GM19328 (cell line): Measurements from ENCODE around the gene CBLN3.
"Not testable (repeated sequence)": the region's sequence is repeated elsewhere in the genome, so short reads cannot be mapped to it uniquely, and the experiment has no call there.

ENCODE experiments used
- ATAC-seq: cut with Tn5 transposase; IDR thresholded peaks from one replicate; pipeline ENCODE4 v1.9.1; 2021; ENCODE audit warnings: mild to moderate bottlenecking, moderate library complexity; ENCODE audit not compliant: unreplicated experiment

The CBLN3 gene

DNA sequence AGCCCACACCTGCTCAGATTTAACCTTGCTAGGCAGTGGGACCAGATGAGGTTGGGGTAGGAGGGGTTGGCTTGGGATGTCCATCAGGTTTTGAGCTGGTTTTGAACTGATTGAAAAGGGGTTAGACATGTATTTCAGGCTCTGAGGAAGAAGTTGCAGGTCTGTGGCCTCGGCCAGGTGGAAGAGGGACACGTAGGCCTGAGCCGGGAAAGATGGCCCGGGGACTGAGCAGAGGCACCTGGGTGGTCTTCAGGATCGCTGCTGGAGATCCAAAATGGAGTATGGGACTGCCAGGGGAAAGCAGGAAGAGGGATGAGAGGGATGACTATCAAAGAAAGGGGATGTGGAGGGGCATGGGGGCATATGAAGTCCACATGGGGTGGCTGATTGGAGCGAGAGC lies 23.1 kb downstream of the CBLN3 start:
- ATAC-seq = no peak

DNA sequence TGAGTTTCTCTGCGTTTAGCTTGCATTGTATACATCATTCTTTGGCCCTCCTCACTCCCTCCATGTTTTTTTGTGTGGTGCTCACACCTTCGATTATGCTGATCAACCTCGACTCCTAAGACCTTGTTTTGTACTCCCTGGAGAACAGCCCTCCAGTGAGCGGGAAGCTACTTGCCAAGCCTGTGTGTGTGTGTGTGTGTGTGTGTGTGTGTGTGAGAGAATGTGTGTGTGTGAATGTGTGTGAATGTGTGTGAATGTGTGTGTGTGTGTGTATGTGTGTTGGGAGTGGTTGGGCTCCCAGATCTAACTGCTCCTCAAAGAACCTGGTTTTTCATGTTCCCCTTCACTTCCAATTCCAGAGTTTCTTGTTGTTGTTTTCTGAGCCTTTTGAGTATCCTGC lies 24.7 kb downstream of the CBLN3 start:
- no peak for ATAC-seq

- ATAC-seq = no peak
Measured at GRCh38 chr14:24403294-24403998, 26.0 kb downstream of the CBLN3 start.

- no peak for ATAC-seq
Measured at GRCh38 chr14:24401810-24402702, 27.4 kb downstream of the CBLN3 start.

GRCh38 chr14:24399999-24400718 lies 29.3 kb downstream of the CBLN3 start:
- no peak for ATAC-seq

DNA sequence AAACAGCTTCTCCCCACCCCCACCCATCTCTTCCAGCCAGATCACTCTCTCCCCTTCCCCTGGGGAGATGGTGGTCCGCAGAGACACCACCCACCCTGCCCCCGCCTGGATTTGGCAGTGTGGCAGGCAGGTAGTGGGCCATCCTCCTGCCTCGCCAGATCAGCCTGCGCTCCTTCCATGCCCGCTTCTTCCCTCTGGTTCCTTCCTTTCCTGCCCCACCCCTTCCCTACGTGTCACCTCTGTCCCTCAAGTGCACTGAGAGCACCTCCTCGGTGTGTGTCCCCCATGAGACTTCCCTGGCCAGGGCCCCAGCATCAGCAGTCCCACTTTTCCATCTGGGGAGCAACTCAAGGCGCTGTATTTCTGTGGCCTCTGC lies 30.0 kb downstream of the CBLN3 start:
- ATAC-seq = no peak

- ATAC-seq = no peak
Measured at GRCh38 chr14:24398653-24399446, 30.6 kb downstream of the CBLN3 start, which contains the start of gene NYNRIN. NYNRIN (plus strand) TSS chr14:24399003; CDS start chr14:24399247, 244 bp downstream.

GRCh38 chr14:24398293-24398652 lies 31.2 kb downstream of the CBLN3 start:
- no peak for ATAC-seq

DNA sequence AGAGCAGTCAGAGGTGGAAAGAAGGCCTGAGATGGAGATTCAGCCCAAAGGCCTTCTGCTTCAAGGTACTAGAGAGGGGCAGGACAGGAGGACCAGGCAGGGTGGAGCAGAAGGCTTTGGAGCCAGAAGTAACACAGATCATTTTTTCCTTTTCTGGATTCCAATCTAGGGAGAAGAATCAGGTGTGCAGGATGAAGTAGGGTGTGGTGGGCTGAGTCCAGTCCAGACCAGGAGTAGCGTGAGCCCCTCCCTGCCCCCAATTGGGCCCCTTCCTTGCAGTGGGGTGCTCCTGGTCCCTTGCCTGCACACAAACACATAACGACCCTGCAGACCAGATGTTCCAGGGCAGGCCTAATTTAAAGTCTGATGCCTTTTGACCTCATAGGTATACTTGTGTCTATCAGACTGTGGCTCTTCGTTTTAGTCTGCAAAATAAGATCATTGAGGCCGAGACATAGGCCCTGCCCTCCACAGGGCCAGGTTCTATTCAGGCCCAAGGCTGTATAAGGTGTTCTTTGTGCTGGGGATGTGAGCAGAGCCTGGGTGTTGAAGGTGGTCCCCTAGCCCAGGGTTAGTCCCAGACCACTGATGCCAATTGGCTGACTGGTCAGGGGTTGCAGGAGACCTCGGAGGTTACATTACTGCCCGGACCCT lies 31.7 kb downstream of the CBLN3 start:
- no peak for ATAC-seq

- no peak for ATAC-seq
Measured at GRCh38 chr14:24395609-24396582, 33.6 kb downstream of the CBLN3 start.

DNA sequence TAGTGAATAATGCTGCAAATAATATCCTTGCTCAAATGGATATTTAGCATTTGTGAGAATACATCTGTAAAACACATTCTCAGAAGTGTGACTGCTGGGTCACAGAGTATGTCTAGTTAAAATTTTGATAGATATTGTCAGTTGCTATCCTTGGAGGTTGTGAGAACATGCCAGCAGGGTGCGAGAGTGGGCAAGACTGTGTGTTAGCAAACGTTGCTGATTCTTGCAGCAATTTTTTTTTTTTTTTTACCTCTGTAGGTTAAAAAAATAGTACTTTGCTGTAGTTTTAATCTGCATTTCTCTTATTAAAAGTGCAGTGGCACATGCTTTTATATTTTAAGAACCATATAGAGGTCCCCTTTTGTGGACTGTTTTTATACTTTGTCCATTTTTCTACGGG lies 35.2 kb downstream of the CBLN3 start:
- ATAC-seq = no peak

- no peak for ATAC-seq
Measured at GRCh38 chr14:24392325-24393091, 37.0 kb downstream of the CBLN3 start.

- no peak for ATAC-seq
Measured at GRCh38 chr14:24390701-24391468, 38.6 kb downstream of the CBLN3 start.

DNA sequence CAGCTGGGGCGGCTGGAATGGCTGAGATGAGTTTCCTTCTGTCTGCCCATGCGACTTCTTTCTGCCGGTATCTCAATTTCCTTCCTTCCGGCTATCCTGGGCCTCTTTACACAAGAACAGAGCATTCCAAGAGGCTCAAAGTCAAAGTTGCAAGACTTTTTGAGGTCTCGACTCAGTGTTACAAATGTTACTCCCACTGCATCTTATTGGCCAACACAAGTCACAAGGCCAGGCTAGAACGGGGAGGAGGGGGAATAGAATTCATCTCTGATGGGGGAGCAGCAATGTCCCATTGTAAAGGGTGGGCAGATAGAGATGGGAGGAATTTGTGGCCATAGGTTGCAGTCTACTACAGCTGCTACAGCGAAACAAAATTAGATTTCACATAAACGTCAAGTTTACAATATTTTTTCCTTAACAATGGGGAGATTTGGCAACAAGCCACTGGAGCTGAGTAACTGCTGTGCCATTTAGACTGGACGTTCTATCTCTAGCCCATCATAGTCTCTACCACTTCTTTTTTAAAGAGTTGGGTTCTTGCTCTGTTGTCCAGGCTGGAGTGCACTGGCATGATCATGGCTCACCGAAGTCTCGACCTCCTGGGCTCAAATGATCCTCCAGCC lies 40.1 kb downstream of the CBLN3 start:
- no peak for ATAC-seq

DNA sequence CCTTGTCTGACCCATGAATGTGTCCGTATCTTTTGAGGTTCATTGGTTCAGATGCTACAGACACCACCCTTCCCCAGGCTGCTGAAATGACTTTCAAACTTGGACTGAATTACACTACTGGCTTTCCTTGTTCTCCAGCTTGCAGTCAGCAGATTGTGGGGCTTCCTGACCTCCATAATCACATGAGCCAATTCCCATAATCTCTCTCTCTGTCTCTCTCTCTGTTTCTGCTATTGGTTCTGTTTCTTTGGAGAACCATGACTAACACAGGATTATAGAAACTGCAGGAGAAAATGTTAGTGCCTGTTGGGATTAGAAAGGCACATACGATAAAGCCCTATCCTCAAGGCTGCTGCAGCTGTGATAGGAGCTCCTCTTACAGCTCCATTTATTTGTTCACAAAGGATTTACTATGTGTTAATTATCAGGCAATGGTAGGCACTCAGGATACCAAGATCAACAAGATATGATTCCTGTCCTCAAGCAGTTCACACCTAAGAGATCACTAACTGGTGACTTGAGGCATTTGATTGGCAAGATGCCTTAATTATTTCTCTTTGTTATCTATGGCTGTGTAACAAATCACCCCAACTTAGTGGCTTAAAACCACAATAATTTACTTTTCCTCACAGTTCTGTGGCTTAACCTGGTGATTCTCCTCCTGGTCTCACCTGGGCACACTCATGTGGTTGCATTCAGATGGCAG lies 40.8 kb downstream of the CBLN3 start:
- no peak for ATAC-seq

- not testable (repeated sequence) for ATAC-seq
Measured at GRCh38 chr14:24387579-24387978, 41.9 kb downstream of the CBLN3 start.

- ATAC-seq = no peak
Measured at GRCh38 chr14:24387009-24387345, 42.5 kb downstream of the CBLN3 start.
